ENCODE results near the gene ZC3H18.

DNA sequence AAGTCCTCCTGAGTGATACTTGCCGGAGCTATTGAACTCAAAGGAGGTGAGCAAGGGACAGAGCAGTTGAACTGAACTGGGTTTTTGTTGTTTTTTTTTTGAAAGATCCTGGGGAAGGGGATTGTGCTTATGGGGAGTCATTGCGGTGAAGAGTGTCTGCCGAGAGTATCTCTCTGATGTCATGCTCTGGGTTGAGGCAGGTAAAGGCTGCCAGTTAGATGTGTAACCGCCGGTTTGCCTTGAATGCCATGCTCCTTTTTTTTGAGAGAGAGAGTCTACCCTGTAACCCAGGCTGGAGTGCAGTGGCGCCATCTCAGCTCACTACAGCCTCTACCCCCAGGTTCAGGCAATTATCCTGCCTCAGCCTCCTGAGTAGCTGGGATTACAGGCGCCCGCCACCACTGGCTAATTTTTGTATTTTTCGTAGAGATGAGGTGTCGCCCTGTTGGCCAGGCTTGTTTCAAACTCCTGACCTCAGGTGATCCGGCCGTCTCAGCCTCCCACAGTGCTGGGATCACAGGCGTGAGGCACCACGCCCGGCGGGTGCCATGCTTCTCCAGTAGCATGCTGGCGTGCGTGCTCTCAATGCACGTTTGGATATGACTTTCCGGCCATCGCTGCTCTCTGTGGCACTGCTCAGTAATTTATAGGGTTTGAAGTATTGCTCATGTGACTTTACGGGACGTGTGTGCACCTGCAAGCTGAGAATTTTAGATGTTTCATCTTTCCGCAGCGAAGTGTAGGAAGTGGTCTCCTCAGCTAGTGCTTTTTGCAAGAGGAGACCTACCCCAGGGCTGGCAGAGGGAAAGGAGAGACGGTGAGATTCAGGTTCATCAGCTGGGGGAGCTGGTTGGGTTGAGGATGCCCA, 8.5 kb downstream of the ZC3H18 start:
- TF ChIP-seq EZH2 (IDR thresholded peaks at IDR 0.05; ENCODE audit: borderline replicate concordance), result no peak
- TF ChIP-seq EZH2phosphoT487 (IDR thresholded peaks at IDR 0.05; ENCODE audit: low read depth, severe bottlenecking, unreplicated experiment), result no peak
